GM18861 (cell line): ENCODE measurements around the gene MSI2.
A peak's percentile ranks its signal among the peaks of the same experiment; 100 is the strongest.
"Not testable (repeated sequence)": the region's sequence is repeated elsewhere in the genome, so short reads cannot be mapped to it uniquely, and the experiment has no call there.

Experiments used
- ATAC-seq: cut with Tn5 transposase; IDR thresholded peaks from one replicate; pipeline ENCODE4 v1.9.1; 2021; ENCODE audit not compliant: unreplicated experiment

MSI2 gene

GRCh38 chr17:57255776-57256681 lies at the start of gene MSI2:
TSS of gene MSI2 (plus strand) at chr17:57256523. CDS start at chr17:57256743, 220 bp downstream.
- peak; percentile 46 for ATAC-seq

- ATAC-seq: no peak
These were observed 49.4 kb upstream of the MSI2 start for GRCh38 chr17:57206928-57207327.

- no peak for ATAC-seq
These were observed 48.9 kb upstream of the MSI2 start for GRCh38 chr17:57207396-57207795.

- no peak for ATAC-seq
These were observed 46.1 kb upstream of the MSI2 start for GRCh38 chr17:57210224-57210553.

- ATAC-seq: no peak
These were observed 45.3 kb upstream of the MSI2 start for GRCh38 chr17:57210972-57211411.

- no peak for ATAC-seq
These were observed 44.8 kb upstream of the MSI2 start for GRCh38 chr17:57211543-57211942.

GRCh38 chr17:57213180-57213825 lies 43.0 kb upstream of the MSI2 start:
- no peak for ATAC-seq

- no peak for ATAC-seq
These were observed 41.0 kb upstream of the MSI2 start for GRCh38 chr17:57215317-57215716.

GRCh38 chr17:57221366-57222350 lies 34.7 kb upstream of the MSI2 start:
- ATAC-seq: no peak

- ATAC-seq: not testable (repeated sequence)
These were observed 33.9 kb upstream of the MSI2 start for GRCh38 chr17:57222422-57222821.

GRCh38 chr17:57225127-57225526 lies 31.2 kb upstream of the MSI2 start:
- ATAC-seq: no peak

- no peak for ATAC-seq
These were observed 29.5 kb upstream of the MSI2 start for GRCh38 chr17:57226793-57227192.

GRCh38 chr17:57228911-57229310 lies 27.4 kb upstream of the MSI2 start:
- no peak for ATAC-seq

GRCh38 chr17:57234061-57234738 lies 22.1 kb upstream of the MSI2 start:
- no peak for ATAC-seq

- no peak for ATAC-seq
These were observed 21.6 kb upstream of the MSI2 start for GRCh38 chr17:57234739-57235092.

GRCh38 chr17:57235124-57235523 lies 21.2 kb upstream of the MSI2 start:
- no peak for ATAC-seq

GRCh38 chr17:57236686-57237299 lies 19.5 kb upstream of the MSI2 start:
- ATAC-seq: no peak

- no peak for ATAC-seq
These were observed 15.7 kb upstream of the MSI2 start for GRCh38 chr17:57240648-57241047.

GRCh38 chr17:57242148-57242547 lies 14.2 kb upstream of the MSI2 start:
- no peak for ATAC-seq

- no peak for ATAC-seq
These were observed 13.1 kb upstream of the MSI2 start for GRCh38 chr17:57243171-57243622.
